ENCODE data around the gene SMIM33.

Gene SMIM33

DNA sequence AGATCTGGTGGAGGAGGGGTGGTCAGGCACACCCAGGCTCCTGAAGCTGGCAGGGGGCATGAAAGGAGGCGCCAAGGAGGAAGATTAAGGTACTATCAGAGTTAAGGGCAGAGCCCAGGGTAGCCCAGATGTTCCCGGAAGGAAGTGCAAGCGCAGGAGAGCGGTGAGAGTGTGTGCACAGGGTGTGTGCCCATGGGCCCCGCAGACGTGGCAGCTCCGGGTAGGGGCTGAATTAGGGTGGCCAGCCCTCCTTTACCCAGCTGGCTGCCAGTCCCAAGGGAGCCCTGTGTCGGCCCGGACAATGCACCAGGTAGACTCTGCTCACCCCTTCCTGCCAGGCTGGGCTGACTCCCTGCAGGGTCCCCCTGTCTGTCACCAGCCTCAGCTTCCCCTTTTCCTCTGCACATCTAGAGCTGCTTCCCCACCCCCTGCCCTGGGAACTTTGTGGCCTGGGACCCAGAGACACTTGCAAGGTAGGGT lies at the start of gene SMIM33:
SMIM33 (plus strand) TSS at position 184 of the 480 bp plus-strand sequence; CDS start at position 302, 118 bp downstream.
- no peak for ATAC-seq
- TF ChIP-seq, protein P1, sequence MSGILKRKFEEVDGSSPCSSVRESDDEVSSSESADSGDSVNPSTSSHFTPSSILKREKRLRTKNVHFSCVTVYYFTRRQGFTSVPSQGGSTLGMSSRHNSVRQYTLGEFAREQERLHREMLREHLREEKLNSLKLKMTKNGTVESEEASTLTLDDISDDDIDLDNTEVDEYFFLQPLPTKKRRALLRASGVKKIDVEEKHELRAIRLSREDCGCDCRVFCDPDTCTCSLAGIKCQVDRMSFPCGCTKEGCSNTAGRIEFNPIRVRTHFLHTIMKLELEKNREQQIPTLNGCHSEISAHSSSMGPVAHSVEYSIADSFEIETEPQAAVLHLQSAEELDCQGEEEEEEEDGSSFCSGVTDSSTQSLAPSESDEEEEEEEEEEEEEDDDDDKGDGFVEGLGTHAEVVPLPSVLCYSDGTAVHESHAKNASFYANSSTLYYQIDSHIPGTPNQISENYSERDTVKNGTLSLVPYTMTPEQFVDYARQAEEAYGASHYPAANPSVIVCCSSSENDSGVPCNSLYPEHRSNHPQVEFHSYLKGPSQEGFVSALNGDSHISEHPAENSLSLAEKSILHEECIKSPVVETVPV (CRISPR knock-in tag; IDR thresholded peaks at IDR 0.05): no peak
- TF ChIP-seq GLIS3 (CRISPR knock-in tag; IDR thresholded peaks at IDR 0.05): no peak
- TF ChIP-seq, protein P2, sequence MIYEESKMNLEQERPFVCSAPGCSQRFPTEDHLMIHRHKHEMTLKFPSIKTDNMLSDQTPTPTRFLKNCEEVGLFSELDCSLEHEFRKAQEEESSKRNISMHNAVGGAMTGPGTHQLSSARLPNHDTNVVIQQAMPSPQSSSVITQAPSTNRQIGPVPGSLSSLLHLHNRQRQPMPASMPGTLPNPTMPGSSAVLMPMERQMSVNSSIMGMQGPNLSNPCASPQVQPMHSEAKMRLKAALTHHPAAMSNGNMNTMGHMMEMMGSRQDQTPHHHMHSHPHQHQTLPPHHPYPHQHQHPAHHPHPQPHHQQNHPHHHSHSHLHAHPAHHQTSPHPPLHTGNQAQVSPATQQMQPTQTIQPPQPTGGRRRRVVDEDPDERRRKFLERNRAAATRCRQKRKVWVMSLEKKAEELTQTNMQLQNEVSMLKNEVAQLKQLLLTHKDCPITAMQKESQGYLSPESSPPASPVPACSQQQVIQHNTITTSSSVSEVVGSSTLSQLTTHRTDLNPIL (CRISPR knock-in tag; IDR thresholded peaks at IDR 0.05; ENCODE audit: low read depth): no peak
- no peak for TF ChIP-seq ZC3H10 (CRISPR knock-in tag; IDR thresholded peaks at IDR 0.05)

DNA sequence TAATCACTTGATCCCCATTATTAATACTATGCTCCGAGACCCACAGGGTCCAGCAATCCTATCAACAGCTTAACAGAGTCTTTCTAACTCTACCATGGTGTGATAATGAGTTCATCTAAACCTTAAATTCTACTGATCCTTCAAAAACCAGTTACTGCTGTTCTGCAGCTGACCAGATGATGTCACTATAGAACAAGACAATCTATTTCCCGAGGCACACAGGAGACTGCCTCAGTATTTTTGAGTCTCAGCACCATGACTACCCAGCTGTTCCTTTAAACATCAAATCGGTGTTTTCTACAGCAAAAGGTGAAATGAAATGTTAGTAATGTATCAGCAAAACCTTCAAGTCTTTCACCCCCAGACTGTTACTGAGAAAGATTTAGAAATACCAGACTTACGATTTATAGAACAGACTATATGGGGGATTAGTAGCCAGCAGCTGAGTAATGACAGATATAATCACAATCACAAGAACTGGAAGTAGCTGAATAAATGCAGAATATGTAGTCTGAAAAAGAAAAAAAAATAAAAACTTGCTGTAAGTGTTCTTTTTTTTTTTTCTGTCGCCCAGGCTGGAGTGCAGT lies 48.4 kb upstream of the SMIM33 start:
- peak; percentile 94 for ATAC-seq
- TF ChIP-seq, protein P1 (CRISPR knock-in tag; IDR thresholded peaks at IDR 0.05): no peak
- TF ChIP-seq ZFP30 (CRISPR knock-in tag; IDR thresholded peaks at IDR 0.05) (no peak), ZNF8 (CRISPR knock-in tag; IDR thresholded peaks at IDR 0.05) (no peak), RARB (CRISPR knock-in tag; IDR thresholded peaks at IDR 0.05) (no peak), SNAI2 (CRISPR knock-in tag; IDR thresholded peaks at IDR 0.05) (no peak), ZNF70 (CRISPR knock-in tag; IDR thresholded peaks at IDR 0.05) (no peak), TCF4 (CRISPR knock-in tag; IDR thresholded peaks at IDR 0.05; ENCODE audit: borderline replicate concordance) (no peak), BACH2 (CRISPR knock-in tag; IDR thresholded peaks at IDR 0.05; ENCODE audit: borderline replicate concordance) (no peak), ZC3H10 (CRISPR knock-in tag; IDR thresholded peaks at IDR 0.05) (no peak), PPARA (CRISPR knock-in tag; IDR thresholded peaks at IDR 0.05; ENCODE audit: borderline replicate concordance) (no peak), ESRRG (CRISPR knock-in tag; IDR thresholded peaks at IDR 0.05) (no peak), ARNTL (CRISPR knock-in tag; IDR thresholded peaks at IDR 0.05; ENCODE audit: borderline replicate concordance, low read depth) (no peak)
- TF ChIP-seq, protein P3, sequence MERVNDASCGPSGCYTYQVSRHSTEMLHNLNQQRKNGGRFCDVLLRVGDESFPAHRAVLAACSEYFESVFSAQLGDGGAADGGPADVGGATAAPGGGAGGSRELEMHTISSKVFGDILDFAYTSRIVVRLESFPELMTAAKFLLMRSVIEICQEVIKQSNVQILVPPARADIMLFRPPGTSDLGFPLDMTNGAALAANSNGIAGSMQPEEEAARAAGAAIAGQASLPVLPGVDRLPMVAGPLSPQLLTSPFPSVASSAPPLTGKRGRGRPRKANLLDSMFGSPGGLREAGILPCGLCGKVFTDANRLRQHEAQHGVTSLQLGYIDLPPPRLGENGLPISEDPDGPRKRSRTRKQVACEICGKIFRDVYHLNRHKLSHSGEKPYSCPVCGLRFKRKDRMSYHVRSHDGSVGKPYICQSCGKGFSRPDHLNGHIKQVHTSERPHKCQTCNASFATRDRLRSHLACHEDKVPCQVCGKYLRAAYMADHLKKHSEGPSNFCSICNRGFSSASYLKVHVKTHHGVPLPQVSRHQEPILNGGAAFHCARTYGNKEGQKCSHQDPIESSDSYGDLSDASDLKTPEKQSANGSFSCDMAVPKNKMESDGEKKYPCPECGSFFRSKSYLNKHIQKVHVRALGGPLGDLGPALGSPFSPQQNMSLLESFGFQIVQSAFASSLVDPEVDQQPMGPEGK (CRISPR knock-in tag; IDR thresholded peaks at IDR 0.05; ENCODE audit: borderline replicate concordance): no peak
- TF ChIP-seq, protein P4, sequence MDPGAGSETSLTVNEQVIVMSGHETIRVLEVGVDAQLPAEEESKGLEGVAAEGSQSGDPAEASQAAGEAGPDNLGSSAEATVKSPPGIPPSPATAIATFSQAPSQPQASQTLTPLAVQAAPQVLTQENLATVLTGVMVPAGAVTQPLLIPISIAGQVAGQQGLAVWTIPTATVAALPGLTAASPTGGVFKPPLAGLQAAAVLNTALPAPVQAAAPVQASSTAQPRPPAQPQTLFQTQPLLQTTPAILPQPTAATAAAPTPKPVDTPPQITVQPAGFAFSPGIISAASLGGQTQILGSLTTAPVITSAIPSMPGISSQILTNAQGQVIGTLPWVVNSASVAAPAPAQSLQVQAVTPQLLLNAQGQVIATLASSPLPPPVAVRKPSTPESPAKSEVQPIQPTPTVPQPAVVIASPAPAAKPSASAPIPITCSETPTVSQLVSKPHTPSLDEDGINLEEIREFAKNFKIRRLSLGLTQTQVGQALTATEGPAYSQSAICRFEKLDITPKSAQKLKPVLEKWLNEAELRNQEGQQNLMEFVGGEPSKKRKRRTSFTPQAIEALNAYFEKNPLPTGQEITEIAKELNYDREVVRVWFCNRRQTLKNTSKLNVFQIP (CRISPR knock-in tag; IDR thresholded peaks at IDR 0.05; ENCODE audit: borderline replicate concordance, low read depth): no peak
- TF ChIP-seq, protein P5, sequence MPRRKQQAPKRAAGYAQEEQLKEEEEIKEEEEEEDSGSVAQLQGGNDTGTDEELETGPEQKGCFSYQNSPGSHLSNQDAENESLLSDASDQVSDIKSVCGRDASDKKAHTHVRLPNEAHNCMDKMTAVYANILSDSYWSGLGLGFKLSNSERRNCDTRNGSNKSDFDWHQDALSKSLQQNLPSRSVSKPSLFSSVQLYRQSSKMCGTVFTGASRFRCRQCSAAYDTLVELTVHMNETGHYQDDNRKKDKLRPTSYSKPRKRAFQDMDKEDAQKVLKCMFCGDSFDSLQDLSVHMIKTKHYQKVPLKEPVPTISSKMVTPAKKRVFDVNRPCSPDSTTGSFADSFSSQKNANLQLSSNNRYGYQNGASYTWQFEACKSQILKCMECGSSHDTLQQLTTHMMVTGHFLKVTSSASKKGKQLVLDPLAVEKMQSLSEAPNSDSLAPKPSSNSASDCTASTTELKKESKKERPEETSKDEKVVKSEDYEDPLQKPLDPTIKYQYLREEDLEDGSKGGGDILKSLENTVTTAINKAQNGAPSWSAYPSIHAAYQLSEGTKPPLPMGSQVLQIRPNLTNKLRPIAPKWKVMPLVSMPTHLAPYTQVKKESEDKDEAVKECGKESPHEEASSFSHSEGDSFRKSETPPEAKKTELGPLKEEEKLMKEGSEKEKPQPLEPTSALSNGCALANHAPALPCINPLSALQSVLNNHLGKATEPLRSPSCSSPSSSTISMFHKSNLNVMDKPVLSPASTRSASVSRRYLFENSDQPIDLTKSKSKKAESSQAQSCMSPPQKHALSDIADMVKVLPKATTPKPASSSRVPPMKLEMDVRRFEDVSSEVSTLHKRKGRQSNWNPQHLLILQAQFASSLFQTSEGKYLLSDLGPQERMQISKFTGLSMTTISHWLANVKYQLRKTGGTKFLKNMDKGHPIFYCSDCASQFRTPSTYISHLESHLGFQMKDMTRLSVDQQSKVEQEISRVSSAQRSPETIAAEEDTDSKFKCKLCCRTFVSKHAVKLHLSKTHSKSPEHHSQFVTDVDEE (CRISPR knock-in tag; IDR thresholded peaks at IDR 0.05): no peak
- TF ChIP-seq, protein P2 (CRISPR knock-in tag; IDR thresholded peaks at IDR 0.05; ENCODE audit: low read depth): no peak

Data from SK-N-SH treated with all-trans-retinoic acid at 6 μM for 48 hours (cell line).